Progenitor cell of endocrine pancreas (in vitro differentiated cells): ENCODE measurements around the gene MSX2. TPM values are rescaled to one million over a fixed set of nuclear protein-coding genes. Genes with fewer than 3 reads are reported as not detected.

Experiments
- DNase-seq: peaks from one replicate; pipeline ENCODE4 v3.0.0; 2021; ENCODE audit warnings: low spot score; ENCODE audit not compliant: unreplicated experiment
- H3K27ac Mint-ChIP-seq: 2 replicates; pipeline ENCODE4 v1.8.0; 2021; ENCODE audit warnings: mild to moderate bottlenecking, moderate library complexity, mixed read lengths
- H3K27me3 Mint-ChIP-seq: 2 replicates; pipeline ENCODE4 v1.8.0; 2021; ENCODE audit warnings: mixed read lengths
- H3K36me3 Mint-ChIP-seq: 2 replicates; pipeline ENCODE4 v1.8.0; 2022; ENCODE audit warnings: mixed read lengths; ENCODE audit not compliant: insufficient read depth
- H3K4me1 Mint-ChIP-seq: 2 replicates; pipeline ENCODE4 v1.8.0; 2021; ENCODE audit warnings: low read depth, mixed read lengths
- H3K4me3 Mint-ChIP-seq: 2 replicates; pipeline ENCODE4 v1.8.0; 2021; ENCODE audit warnings: low read depth, mild to moderate bottlenecking, moderate library complexity, mixed read lengths
- H3K9me3 Mint-ChIP-seq: 2 replicates; pipeline ENCODE4 v1.8.0; 2021; ENCODE audit warnings: low read depth, mixed read lengths
- total RNA-seq: library from RNA; stranded (reverse); gene quantifications from 2 replicates; pipeline ENCODE4 v1.2.1, GENCODE V29; 2021
- TF ChIP-seq, protein P1 (sequence below): fragments of 200-600 bp; sonication (generic); IDR thresholded peaks from one replicate; pipeline ENCODE4 v1.5.0; 2021; ENCODE audit warnings: antibody characterized with exemption, mild to moderate bottlenecking; ENCODE audit not compliant: unreplicated experiment

The MSX2 gene
- total RNA-seq, 1 donor from 2014 or later = 5.8 TPM

DNA sequence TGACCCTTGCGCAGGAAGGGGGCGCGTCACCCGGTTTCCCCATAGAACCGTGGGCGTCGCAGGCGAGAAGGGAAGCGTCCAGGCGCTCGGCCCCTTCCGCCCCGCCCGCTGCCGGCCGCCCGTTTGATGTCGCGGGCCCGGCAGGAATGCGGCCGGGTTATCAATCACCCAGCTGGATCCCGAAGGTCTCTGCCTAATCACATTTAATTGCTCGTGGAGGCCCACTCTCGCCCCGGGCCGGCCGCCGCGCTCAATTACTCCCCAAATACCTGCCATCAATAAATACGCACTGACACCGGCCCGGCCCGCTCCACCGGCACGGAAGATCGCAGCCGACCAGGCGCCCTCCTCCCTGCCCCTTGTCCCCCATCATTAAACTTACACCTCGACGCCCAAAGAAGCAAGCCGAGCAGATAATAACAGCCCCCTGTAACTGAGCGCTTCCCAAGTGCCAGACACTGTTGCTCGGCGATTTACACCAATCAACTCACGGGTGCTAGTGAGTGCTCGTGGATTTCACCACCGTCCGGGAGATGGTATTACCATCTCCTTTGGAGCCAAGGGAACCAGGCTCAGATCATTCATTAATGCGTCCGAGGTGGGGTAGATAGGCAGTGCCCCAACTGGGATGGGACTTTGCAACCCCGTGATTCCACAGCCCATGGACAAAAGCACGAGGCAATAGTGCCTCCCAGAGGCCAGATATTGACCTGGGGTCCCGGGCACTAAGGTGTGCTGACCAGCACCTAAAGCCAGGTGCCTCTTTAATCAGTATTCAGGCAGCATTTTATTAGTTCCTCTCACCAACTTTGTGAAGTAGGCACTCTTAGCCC, 11.3 kb downstream of the MSX2 start:
- H3K9me3 Mint-ChIP-seq = no peaks in the 10 kb centered on the region
- H3K27ac Mint-ChIP-seq = peak overlapping the region; percentile 35
- peaks cover 87% of the 10 kb centered on the region for H3K27me3 Mint-ChIP-seq
- DNase-seq = no peak
- peak overlapping the region; percentile 39 for H3K4me3 Mint-ChIP-seq
- TF ChIP-seq, protein P1, sequence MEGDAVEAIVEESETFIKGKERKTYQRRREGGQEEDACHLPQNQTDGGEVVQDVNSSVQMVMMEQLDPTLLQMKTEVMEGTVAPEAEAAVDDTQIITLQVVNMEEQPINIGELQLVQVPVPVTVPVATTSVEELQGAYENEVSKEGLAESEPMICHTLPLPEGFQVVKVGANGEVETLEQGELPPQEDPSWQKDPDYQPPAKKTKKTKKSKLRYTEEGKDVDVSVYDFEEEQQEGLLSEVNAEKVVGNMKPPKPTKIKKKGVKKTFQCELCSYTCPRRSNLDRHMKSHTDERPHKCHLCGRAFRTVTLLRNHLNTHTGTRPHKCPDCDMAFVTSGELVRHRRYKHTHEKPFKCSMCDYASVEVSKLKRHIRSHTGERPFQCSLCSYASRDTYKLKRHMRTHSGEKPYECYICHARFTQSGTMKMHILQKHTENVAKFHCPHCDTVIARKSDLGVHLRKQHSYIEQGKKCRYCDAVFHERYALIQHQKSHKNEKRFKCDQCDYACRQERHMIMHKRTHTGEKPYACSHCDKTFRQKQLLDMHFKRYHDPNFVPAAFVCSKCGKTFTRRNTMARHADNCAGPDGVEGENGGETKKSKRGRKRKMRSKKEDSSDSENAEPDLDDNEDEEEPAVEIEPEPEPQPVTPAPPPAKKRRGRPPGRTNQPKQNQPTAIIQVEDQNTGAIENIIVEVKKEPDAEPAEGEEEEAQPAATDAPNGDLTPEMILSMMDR = peak; percentile 74
- peaks cover 10% of the 10 kb centered on the region for H3K4me1 Mint-ChIP-seq
- no peaks in the 10 kb centered on the region for H3K36me3 Mint-ChIP-seq

DNA sequence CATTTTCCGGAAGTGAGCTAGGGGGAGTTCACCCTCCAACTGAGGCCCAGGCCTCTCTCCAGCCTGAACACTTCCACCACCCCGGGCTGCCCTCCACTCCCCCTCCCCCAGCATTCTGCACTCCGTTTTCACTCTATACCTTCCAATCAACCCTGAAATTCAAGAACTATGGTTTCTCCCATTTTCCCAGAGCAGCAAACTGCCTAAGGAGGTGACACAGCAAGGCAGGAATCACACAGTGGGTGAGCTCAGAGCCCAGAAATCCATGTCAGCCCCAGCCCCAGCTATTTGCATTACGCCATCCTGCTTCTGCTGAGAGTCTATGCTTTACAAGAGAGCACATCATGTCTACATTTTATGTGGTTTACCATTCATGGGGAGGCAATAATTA, 11.9 kb downstream of the MSX2 start:
- H3K36me3 Mint-ChIP-seq = no peaks in the 10 kb centered on the region
- TF ChIP-seq, protein P1 = no peak
- H3K27ac Mint-ChIP-seq = no peak overlapping the region
- no peak overlapping the region for H3K4me3 Mint-ChIP-seq
- H3K4me1 Mint-ChIP-seq = peaks cover 8% of the 10 kb centered on the region
- no peaks in the 10 kb centered on the region for H3K9me3 Mint-ChIP-seq
- peaks cover 85% of the 10 kb centered on the region for H3K27me3 Mint-ChIP-seq
- no peak for DNase-seq

GRCh38 chr5:174736777-174737176, 12.4 kb downstream of the MSX2 start:
- Mint-ChIP-seq H3K9me3 (no peaks in the 10 kb centered on the region), H3K27ac (no peak overlapping the region), H3K4me3 (no peak overlapping the region), H3K36me3 (no peaks in the 10 kb centered on the region), H3K27me3 (peaks cover 85% of the 10 kb centered on the region), H3K4me1 (peaks cover 5% of the 10 kb centered on the region)
- TF ChIP-seq, protein P1 = no peak
- no peak for DNase-seq

GRCh38 chr5:174737330-174737729, 12.9 kb downstream of the MSX2 start:
- H3K27me3 Mint-ChIP-seq = peaks cover 80% of the 10 kb centered on the region
- H3K4me1 Mint-ChIP-seq = peaks cover 5% of the 10 kb centered on the region
- no peak for DNase-seq
- H3K36me3 Mint-ChIP-seq = no peaks in the 10 kb centered on the region
- H3K27ac Mint-ChIP-seq = no peak overlapping the region
- no peaks in the 10 kb centered on the region for H3K9me3 Mint-ChIP-seq
- H3K4me3 Mint-ChIP-seq = no peak overlapping the region
- TF ChIP-seq, protein P1 = no peak

- DNase-seq = no peak
- H3K4me1 Mint-ChIP-seq = no peaks in the 10 kb centered on the region
- TF ChIP-seq, protein P1 = no peak
- peaks cover 3% of the 10 kb centered on the region for H3K9me3 Mint-ChIP-seq
- H3K27me3 Mint-ChIP-seq = peaks cover 70% of the 10 kb centered on the region
- peaks cover 1% of the 10 kb centered on the region for H3K36me3 Mint-ChIP-seq
- H3K27ac Mint-ChIP-seq = no peak overlapping the region
- H3K4me3 Mint-ChIP-seq = no peak overlapping the region
These were observed 17.0 kb downstream of the MSX2 start for GRCh38 chr5:174741352-174741751.
